Measurements from ENCODE around the gene GPR35. TPM values are rescaled to one million over a fixed set of nuclear protein-coding genes. Genes with fewer than 3 reads are reported as not detected.

Gene GPR35
- total RNA-seq, 1 experiment from 2014 or later: 1.9 TPM

Small RNAs within 50 kb of the gene (small RNA-seq; reads per million reads assigned to genes)
- gene AC011298.3: not detected

Other genes with a start within 250 kb of the GPR35 start
- gene GPC1, start 189.8 kb upstream of the GPR35 start, total RNA-seq (2014; rRNA removed; shearing (Covaris generic); ENCODE audit: low replicate concordance): 0.60 and 0.87 TPM in 2 replicates
- 25.7 and 30.8 TPM in 2 replicates for gene ANKMY1, start 67.5 kb upstream of the GPR35 start, total RNA-seq (2014; rRNA removed; shearing (Covaris generic); ENCODE audit: low replicate concordance)
- gene DUSP28, start 65.1 kb upstream of the GPR35 start, total RNA-seq (2014; rRNA removed; shearing (Covaris generic); ENCODE audit: low replicate concordance): 8.1 and 9.3 TPM in 2 replicates
- gene RNPEPL1, start 57.0 kb upstream of the GPR35 start, total RNA-seq (2014; rRNA removed; shearing (Covaris generic); ENCODE audit: low replicate concordance): 28.4 and 44.0 TPM in 2 replicates
- gene CAPN10, start 38.7 kb upstream of the GPR35 start, total RNA-seq (2014; rRNA removed; shearing (Covaris generic); ENCODE audit: low replicate concordance): 22.9 and 44.0 TPM in 2 replicates
- not detected in 2 replicates for gene AQP12B, start 57.4 kb downstream of the GPR35 start, total RNA-seq (2014; rRNA removed; shearing (Covaris generic); ENCODE audit: low replicate concordance)
- not detected in 2 replicates for gene AQP12A, start 66.4 kb downstream of the GPR35 start, total RNA-seq (2014; rRNA removed; shearing (Covaris generic); ENCODE audit: low replicate concordance)
- gene KIF1A, start 194.7 kb downstream of the GPR35 start, total RNA-seq (2014; rRNA removed; shearing (Covaris generic); ENCODE audit: low replicate concordance): not detected in 2 replicates
- not detected in 2 replicates for gene AGXT, start 243.3 kb downstream of the GPR35 start, total RNA-seq (2014; rRNA removed; shearing (Covaris generic); ENCODE audit: low replicate concordance)